ENCODE measurements around the gene SLC7A6. TPM values are rescaled to one million over a fixed set of nuclear protein-coding genes. Genes with fewer than 3 reads are reported as not detected.

SLC7A6 gene
- total RNA-seq, 2 donors from 2014 or later: 43.6 to 47.2 TPM

DNA sequence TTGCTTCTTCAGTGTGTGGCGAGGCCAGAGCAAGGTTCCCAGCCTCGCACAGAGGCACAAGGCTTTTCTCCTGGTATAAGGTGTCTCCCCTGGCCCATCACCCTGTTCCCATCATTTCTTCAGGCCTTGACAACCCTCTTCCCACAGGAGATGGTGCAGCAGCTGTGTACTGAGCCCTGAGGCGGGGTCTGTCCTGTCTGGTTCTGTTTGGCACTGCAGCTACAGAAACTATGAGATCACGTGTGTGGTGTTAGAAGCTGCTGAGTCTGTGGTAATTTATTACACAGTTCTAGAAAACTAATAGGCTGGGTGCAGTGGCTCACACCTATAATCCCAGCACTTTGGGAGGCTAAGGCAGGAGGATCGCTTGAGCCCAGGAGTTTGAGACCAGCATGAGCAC, 11.9 kb upstream of the SLC7A6 start:
- H3K36me3 ChIP-seq (ENCODE audit: control insufficient read depth, insufficient read depth, low read length): no peaks in the 10 kb centered on the region
- Mint-ChIP-seq H3K4me3 (no peak overlapping the region), H3K36me3 (ENCODE audit: low read depth) (peaks cover 23% of the 10 kb centered on the region), H3K27me3 (ENCODE audit: insufficient read depth) (no peaks in the 10 kb centered on the region), H3K4me1 (no peaks in the 10 kb centered on the region), H3K9me3 (no peaks in the 10 kb centered on the region), H3K27ac (no peak overlapping the region)
- no peak for TF ChIP-seq CTCF (conservative IDR thresholded peaks at IDR 0.05)
- H3K4me1 ChIP-seq (ENCODE audit: control insufficient read depth, insufficient read depth, low read length): no peaks in the 10 kb centered on the region
- H3K9ac ChIP-seq (ENCODE audit: extremely low read depth, low read length, poor library complexity, severe bottlenecking): no peak overlapping the region
- no peaks in the 10 kb centered on the region for H3K9me3 ChIP-seq (ENCODE audit: control insufficient read depth, low read length)
- DNase-seq: no peak
- H3K4me3 ChIP-seq (ENCODE audit: low read length): no peak overlapping the region
- 94 to 96% methylated on average over 4 to 5 of the region's 5 CpGs for WGBS, 2 experiments (ENCODE audit: insufficient coverage in 1 of 2, insufficient read length in 1 of 2)
- H3K27ac ChIP-seq (ENCODE audit: low read depth, low read length): no peak overlapping the region
- no peaks in the 10 kb centered on the region for H3K27me3 ChIP-seq (ENCODE audit: control insufficient read depth, insufficient read depth, low read length, poor library complexity, severe bottlenecking)

DNA sequence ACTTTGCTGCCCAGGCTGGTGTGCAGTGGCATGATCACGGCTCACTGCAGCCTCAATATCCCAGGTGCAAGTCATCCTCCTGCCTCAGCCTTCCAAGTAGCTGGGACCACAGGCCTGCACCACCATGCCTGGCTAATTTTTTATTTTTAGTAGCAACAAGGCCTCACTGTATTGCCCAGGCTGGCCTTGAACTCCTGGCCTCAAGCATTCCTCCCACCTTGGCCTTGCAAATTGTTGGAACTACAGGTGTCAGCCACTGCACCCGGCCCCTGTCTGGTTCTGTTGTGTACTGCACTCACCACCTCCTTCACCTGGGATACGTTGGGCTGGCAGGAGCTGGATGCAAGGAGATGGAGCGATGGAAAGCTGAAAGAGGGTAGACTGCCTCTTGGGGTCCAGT, 10.6 kb upstream of the SLC7A6 start:
- 92% methylated on average over 4 of the region's 4 CpGs; no CpG with 5 or more reads in 1 of the 2 experiments for WGBS, 2 experiments (ENCODE audit: insufficient coverage in 1 of 2, insufficient read length in 1 of 2)
- peak; percentile 14 for TF ChIP-seq CTCF (conservative IDR thresholded peaks at IDR 0.05)
- H3K9me3 Mint-ChIP-seq: no peaks in the 10 kb centered on the region
- no peak overlapping the region for H3K4me3 ChIP-seq (ENCODE audit: low read length)
- H3K4me3 Mint-ChIP-seq: no peak overlapping the region
- no peaks in the 10 kb centered on the region for H3K9me3 ChIP-seq (ENCODE audit: control insufficient read depth, low read length)
- no peak overlapping the region for H3K27ac Mint-ChIP-seq
- H3K36me3 ChIP-seq (ENCODE audit: control insufficient read depth, insufficient read depth, low read length): no peaks in the 10 kb centered on the region
- no peak for DNase-seq
- no peaks in the 10 kb centered on the region for H3K27me3 Mint-ChIP-seq (ENCODE audit: insufficient read depth)
- no peaks in the 10 kb centered on the region for H3K4me1 ChIP-seq (ENCODE audit: control insufficient read depth, insufficient read depth, low read length)
- H3K36me3 Mint-ChIP-seq (ENCODE audit: low read depth): peaks cover 23% of the 10 kb centered on the region
- H3K27me3 ChIP-seq (ENCODE audit: control insufficient read depth, insufficient read depth, low read length, poor library complexity, severe bottlenecking): no peaks in the 10 kb centered on the region
- no peak overlapping the region for H3K27ac ChIP-seq (ENCODE audit: low read depth, low read length)
- no peak overlapping the region for H3K9ac ChIP-seq (ENCODE audit: extremely low read depth, low read length, poor library complexity, severe bottlenecking)
- H3K4me1 Mint-ChIP-seq: no peaks in the 10 kb centered on the region

GRCh38 chr16:68255712-68256111, 8.6 kb upstream of the SLC7A6 start:
- H3K4me3 Mint-ChIP-seq: no peak overlapping the region
- Histone ChIP-seq H3K36me3 (ENCODE audit: control insufficient read depth, insufficient read depth, low read length) (no peaks in the 10 kb centered on the region), H3K9me3 (ENCODE audit: control insufficient read depth, low read length) (no peaks in the 10 kb centered on the region), H3K9ac (ENCODE audit: extremely low read depth, low read length, poor library complexity, severe bottlenecking) (no peak overlapping the region), H3K4me3 (ENCODE audit: low read length) (no peak overlapping the region), H3K4me1 (ENCODE audit: control insufficient read depth, insufficient read depth, low read length) (no peaks in the 10 kb centered on the region), H3K27me3 (ENCODE audit: control insufficient read depth, insufficient read depth, low read length, poor library complexity, severe bottlenecking) (no peaks in the 10 kb centered on the region), H3K27ac (ENCODE audit: low read depth, low read length) (no peak overlapping the region)
- no peaks in the 10 kb centered on the region for H3K9me3 Mint-ChIP-seq
- H3K27me3 Mint-ChIP-seq (ENCODE audit: insufficient read depth): no peaks in the 10 kb centered on the region
- no peak for DNase-seq
- no peak overlapping the region for H3K27ac Mint-ChIP-seq
- no peak for TF ChIP-seq CTCF (conservative IDR thresholded peaks at IDR 0.05)
- WGBS, 2 experiments (ENCODE audit: insufficient coverage in 1 of 2, insufficient read length in 1 of 2): 93 to 98% methylated on average over 10 to 18 of the region's 18 CpGs
- no peaks in the 10 kb centered on the region for H3K4me1 Mint-ChIP-seq
- peaks cover 13% of the 10 kb centered on the region for H3K36me3 Mint-ChIP-seq (ENCODE audit: low read depth)
